SK-N-SH treated with all-trans-retinoic acid at 6 μM for 48 hours (cell line): ENCODE results near the gene LARP4B.

Experiments used
- ATAC-seq: fragments of 200-7000 bp; cut with Tn5 transposase; 3 replicates; pipeline ENCODE4 v1.9.1; 2020; ENCODE audit warnings: mild to moderate bottlenecking, moderate library complexity
- ARNTL ChIP-seq: fragments of 450-650 bp; formaldehyde crosslinking; IDR thresholded peaks from 2 replicates; pipeline ENCODE4 v1.5.0; 2020; ENCODE audit warnings: low read depth, mild to moderate bottlenecking, moderate library complexity, borderline replicate concordance
- CSDC2 ChIP-seq: fragments of 250-450 bp; sonication (Bioruptor Pico); IDR thresholded peaks from 2 replicates; pipeline ENCODE4 v1.5.0; 2020; ENCODE audit warnings: mild to moderate bottlenecking, moderate library complexity
- ESRRG ChIP-seq: fragments of 250-450 bp; sonication (Bioruptor Pico); IDR thresholded peaks from 2 replicates; pipeline ENCODE4 v1.6.1; 2021; ENCODE audit warnings: mild to moderate bottlenecking
- GLIS3 ChIP-seq: fragments of 250-450 bp; sonication (Bioruptor Pico); IDR thresholded peaks from 2 replicates; pipeline ENCODE4 v1.5.0; 2020; ENCODE audit warnings: mild to moderate bottlenecking, moderate library complexity
- ISL1 ChIP-seq: fragments of 250-450 bp; sonication (Bioruptor Pico); IDR thresholded peaks from 2 replicates; pipeline ENCODE4 v2.1.2; 2022; ENCODE audit warnings: mild to moderate bottlenecking, moderate library complexity
- PPARA ChIP-seq: fragments of 250-450 bp; sonication (Bioruptor Pico); IDR thresholded peaks from 2 replicates; pipeline ENCODE4 v1.5.0; 2020; ENCODE audit warnings: mild to moderate bottlenecking, borderline replicate concordance
- RARB ChIP-seq: fragments of 250-450 bp; sonication (Bioruptor Pico); IDR thresholded peaks from 2 replicates; pipeline ENCODE4 v1.8.0; 2021; ENCODE audit warnings: mild to moderate bottlenecking, moderate library complexity
- TCF4 ChIP-seq: fragments of 250-450 bp; sonication (Bioruptor Pico); IDR thresholded peaks from 2 replicates; pipeline ENCODE4 v1.8.0; 2021; ENCODE audit warnings: mild to moderate bottlenecking, moderate library complexity, borderline replicate concordance
- TOX ChIP-seq: fragments of 250-450 bp; sonication (Bioruptor Pico); IDR thresholded peaks from 2 replicates; pipeline ENCODE4 v1.8.0; 2021; ENCODE audit warnings: mild to moderate bottlenecking, moderate library complexity, borderline replicate concordance
- ZC3H10 ChIP-seq: fragments of 250-450 bp; sonication (Bioruptor Pico); IDR thresholded peaks from 2 replicates; pipeline ENCODE4 v1.5.1; 2021; ENCODE audit warnings: mild to moderate bottlenecking, moderate library complexity
- ZFP3 ChIP-seq: fragments of 250-450 bp; sonication (Bioruptor Pico); IDR thresholded peaks from 2 replicates; pipeline ENCODE4 v1.5.0; 2020; ENCODE audit warnings: mild to moderate bottlenecking, moderate library complexity
- ZFP30 ChIP-seq: fragments of 450-650 bp; formaldehyde crosslinking; IDR thresholded peaks from 2 replicates; pipeline ENCODE4 v1.5.0; 2022; ENCODE audit warnings: mild to moderate bottlenecking, moderate library complexity
- ZNF565 ChIP-seq: fragments of 450-650 bp; formaldehyde crosslinking; conservative IDR thresholded peaks from 2 replicates; pipeline ENCODE4 v1.5.0; 2020; ENCODE audit warnings: low read depth, mild to moderate bottlenecking, moderate library complexity
- ZNF70 ChIP-seq: fragments of 450-650 bp; formaldehyde crosslinking; IDR thresholded peaks from 2 replicates; pipeline ENCODE4 v1.5.0; 2020; ENCODE audit warnings: mild to moderate bottlenecking, moderate library complexity
- ZNF8 ChIP-seq: fragments of 450-650 bp; formaldehyde crosslinking; IDR thresholded peaks from 2 replicates; pipeline ENCODE4 v1.5.0; 2020; ENCODE audit warnings: mild to moderate bottlenecking, moderate library complexity
- TF ChIP-seq, protein P1 (sequence below): fragments of 250-450 bp; sonication (Bioruptor Pico); IDR thresholded peaks from 2 replicates; pipeline ENCODE4 v1.5.1; 2021; ENCODE audit warnings: mild to moderate bottlenecking, moderate library complexity
- TF ChIP-seq, protein P2 (sequence below): fragments of 250-450 bp; sonication (Bioruptor Pico); IDR thresholded peaks from 2 replicates; pipeline ENCODE4 v1.8.0; 2021; ENCODE audit warnings: low read depth, mild to moderate bottlenecking, moderate library complexity, borderline replicate concordance
- TF ChIP-seq, protein P3 (sequence below): fragments of 250-450 bp; sonication (Bioruptor Pico); IDR thresholded peaks from 2 replicates; pipeline ENCODE4 v1.8.0; 2020; ENCODE audit warnings: mild to moderate bottlenecking, moderate library complexity, borderline replicate concordance
- TF ChIP-seq, protein P4 (sequence below): fragments of 250-450 bp; sonication (Bioruptor Pico); IDR thresholded peaks from 2 replicates; pipeline ENCODE4 v1.5.0; 2020; ENCODE audit warnings: mild to moderate bottlenecking, moderate library complexity

The LARP4B gene

DNA sequence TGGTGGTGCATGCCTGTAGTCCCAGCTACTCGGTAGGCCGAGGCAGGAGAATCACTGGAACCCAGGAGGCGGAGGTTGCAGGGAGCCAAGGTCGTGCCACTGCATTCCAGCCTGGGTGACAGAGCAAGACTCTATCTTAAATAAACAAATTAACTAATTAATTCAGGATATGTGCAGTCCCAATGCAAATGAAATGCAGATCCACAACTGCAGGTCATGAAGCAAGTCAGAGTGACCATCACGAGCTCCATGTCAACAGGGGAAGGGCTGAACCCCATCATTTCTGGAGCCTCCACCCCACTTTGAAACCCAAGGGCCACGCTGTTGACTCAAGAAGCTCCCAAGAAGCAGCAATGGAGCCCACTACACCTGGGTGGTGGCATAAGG lies 115.4 kb downstream of the LARP4B start:
- no peak for ATAC-seq
- TF ChIP-seq, protein P1, sequence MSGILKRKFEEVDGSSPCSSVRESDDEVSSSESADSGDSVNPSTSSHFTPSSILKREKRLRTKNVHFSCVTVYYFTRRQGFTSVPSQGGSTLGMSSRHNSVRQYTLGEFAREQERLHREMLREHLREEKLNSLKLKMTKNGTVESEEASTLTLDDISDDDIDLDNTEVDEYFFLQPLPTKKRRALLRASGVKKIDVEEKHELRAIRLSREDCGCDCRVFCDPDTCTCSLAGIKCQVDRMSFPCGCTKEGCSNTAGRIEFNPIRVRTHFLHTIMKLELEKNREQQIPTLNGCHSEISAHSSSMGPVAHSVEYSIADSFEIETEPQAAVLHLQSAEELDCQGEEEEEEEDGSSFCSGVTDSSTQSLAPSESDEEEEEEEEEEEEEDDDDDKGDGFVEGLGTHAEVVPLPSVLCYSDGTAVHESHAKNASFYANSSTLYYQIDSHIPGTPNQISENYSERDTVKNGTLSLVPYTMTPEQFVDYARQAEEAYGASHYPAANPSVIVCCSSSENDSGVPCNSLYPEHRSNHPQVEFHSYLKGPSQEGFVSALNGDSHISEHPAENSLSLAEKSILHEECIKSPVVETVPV (CRISPR knock-in tag), result no peak
- TF ChIP-seq, protein P2, sequence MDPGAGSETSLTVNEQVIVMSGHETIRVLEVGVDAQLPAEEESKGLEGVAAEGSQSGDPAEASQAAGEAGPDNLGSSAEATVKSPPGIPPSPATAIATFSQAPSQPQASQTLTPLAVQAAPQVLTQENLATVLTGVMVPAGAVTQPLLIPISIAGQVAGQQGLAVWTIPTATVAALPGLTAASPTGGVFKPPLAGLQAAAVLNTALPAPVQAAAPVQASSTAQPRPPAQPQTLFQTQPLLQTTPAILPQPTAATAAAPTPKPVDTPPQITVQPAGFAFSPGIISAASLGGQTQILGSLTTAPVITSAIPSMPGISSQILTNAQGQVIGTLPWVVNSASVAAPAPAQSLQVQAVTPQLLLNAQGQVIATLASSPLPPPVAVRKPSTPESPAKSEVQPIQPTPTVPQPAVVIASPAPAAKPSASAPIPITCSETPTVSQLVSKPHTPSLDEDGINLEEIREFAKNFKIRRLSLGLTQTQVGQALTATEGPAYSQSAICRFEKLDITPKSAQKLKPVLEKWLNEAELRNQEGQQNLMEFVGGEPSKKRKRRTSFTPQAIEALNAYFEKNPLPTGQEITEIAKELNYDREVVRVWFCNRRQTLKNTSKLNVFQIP (CRISPR knock-in tag), result no peak
- TF ChIP-seq ZNF565 (CRISPR knock-in tag) (no peak), RARB (CRISPR knock-in tag) (no peak), TCF4 (CRISPR knock-in tag) (no peak), ESRRG (CRISPR knock-in tag) (no peak), ZFP30 (CRISPR knock-in tag) (no peak)
- TF ChIP-seq, protein P3, sequence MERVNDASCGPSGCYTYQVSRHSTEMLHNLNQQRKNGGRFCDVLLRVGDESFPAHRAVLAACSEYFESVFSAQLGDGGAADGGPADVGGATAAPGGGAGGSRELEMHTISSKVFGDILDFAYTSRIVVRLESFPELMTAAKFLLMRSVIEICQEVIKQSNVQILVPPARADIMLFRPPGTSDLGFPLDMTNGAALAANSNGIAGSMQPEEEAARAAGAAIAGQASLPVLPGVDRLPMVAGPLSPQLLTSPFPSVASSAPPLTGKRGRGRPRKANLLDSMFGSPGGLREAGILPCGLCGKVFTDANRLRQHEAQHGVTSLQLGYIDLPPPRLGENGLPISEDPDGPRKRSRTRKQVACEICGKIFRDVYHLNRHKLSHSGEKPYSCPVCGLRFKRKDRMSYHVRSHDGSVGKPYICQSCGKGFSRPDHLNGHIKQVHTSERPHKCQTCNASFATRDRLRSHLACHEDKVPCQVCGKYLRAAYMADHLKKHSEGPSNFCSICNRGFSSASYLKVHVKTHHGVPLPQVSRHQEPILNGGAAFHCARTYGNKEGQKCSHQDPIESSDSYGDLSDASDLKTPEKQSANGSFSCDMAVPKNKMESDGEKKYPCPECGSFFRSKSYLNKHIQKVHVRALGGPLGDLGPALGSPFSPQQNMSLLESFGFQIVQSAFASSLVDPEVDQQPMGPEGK (CRISPR knock-in tag), result no peak

DNA sequence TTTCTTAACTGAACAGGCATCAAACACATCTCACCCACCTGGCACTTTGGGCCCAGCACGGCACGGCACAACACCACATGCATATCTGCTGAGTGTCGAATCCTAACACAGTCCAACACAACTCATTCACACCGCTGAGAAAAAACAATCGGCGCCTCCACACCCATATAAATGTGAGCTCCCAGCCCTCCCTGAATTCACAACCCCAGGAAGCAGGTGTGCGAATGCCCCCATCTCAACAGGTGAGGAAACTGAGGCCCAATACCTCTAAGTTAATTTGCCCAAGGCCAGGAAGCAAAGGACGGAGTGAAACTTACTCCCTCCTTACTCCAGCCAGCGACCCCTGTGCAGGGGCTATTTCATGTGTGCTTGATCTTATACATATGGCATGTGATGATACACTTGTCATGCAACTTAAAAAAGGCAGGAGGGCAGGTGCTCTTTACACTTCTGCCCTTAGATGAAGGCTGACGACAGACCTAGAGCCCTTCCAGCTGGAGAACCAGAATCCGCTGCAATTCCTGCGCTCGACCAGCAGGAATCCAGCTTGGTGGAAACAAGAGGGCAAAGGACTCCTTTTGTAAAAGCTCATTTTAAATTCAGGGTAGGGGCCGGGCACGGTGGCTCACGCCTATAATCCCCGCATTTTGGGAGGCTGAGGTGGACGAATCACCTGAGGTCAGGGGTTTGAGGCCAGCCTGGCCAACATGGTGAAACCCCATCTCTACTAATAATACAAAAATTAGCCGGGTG lies 116.0 kb downstream of the LARP4B start:
- TF ChIP-seq ISL1 (CRISPR knock-in tag), result no peak
- TF ChIP-seq ZNF8 (CRISPR knock-in tag), result no peak
- no peak for TF ChIP-seq CSDC2 (CRISPR knock-in tag)
- no peak for TF ChIP-seq ESRRG (CRISPR knock-in tag)
- TF ChIP-seq ZFP30 (CRISPR knock-in tag), result no peak
- TF ChIP-seq, protein P4, sequence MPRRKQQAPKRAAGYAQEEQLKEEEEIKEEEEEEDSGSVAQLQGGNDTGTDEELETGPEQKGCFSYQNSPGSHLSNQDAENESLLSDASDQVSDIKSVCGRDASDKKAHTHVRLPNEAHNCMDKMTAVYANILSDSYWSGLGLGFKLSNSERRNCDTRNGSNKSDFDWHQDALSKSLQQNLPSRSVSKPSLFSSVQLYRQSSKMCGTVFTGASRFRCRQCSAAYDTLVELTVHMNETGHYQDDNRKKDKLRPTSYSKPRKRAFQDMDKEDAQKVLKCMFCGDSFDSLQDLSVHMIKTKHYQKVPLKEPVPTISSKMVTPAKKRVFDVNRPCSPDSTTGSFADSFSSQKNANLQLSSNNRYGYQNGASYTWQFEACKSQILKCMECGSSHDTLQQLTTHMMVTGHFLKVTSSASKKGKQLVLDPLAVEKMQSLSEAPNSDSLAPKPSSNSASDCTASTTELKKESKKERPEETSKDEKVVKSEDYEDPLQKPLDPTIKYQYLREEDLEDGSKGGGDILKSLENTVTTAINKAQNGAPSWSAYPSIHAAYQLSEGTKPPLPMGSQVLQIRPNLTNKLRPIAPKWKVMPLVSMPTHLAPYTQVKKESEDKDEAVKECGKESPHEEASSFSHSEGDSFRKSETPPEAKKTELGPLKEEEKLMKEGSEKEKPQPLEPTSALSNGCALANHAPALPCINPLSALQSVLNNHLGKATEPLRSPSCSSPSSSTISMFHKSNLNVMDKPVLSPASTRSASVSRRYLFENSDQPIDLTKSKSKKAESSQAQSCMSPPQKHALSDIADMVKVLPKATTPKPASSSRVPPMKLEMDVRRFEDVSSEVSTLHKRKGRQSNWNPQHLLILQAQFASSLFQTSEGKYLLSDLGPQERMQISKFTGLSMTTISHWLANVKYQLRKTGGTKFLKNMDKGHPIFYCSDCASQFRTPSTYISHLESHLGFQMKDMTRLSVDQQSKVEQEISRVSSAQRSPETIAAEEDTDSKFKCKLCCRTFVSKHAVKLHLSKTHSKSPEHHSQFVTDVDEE, result no peak
- TF ChIP-seq ARNTL (CRISPR knock-in tag), result no peak
- TF ChIP-seq ZC3H10, result no peak
- no peak for TF ChIP-seq ZNF565 (CRISPR knock-in tag)
- no peak for TF ChIP-seq ZFP3 (CRISPR knock-in tag)
- TF ChIP-seq PPARA (CRISPR knock-in tag), result no peak
- no peak for TF ChIP-seq GLIS3
- TF ChIP-seq, protein P2 (CRISPR knock-in tag), result no peak
- TF ChIP-seq RARB (CRISPR knock-in tag), result no peak
- no peak for TF ChIP-seq ZNF70 (CRISPR knock-in tag)
- no peak for ATAC-seq

DNA sequence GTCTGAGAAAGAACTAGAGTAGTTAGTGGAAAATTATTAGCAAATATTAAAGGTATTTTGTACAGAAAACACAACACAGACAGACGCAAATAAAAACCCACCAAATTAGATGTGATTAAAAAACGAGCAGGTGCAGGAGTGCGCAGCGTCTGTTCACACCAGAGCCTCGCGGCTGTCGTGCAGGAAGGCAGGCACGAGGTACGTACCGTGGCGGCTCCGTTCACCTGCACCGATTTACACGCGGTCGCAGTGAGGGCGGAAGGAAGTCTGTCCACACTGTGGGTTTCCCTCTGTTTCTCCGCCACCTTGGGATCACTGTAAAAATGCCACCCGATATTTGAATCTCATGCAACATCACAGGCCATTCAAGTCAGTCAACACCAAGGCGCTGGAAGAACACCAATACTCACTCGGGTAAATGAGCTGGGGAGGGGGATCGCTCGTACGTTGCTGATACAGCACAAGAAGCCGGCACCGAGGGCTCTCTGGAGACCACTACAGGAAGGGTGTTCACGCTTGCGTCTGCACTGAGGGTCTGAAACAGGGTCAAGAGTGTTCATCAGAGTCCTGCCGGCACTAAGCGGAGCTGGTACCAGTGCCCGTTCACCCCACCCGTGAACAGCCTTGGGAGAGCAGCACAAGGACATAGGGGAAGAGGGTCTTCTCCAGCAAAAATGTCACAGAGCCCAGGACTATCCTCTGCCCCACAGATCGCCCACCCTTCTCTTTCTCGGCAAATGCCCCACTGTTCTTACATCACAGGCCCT lies 116.8 kb downstream of the LARP4B start:
- ATAC-seq, result no peak
- TF ChIP-seq ESRRG (CRISPR knock-in tag) (no peak), PPARA (CRISPR knock-in tag) (no peak), TCF4 (CRISPR knock-in tag) (no peak), ZNF70 (CRISPR knock-in tag) (no peak), ISL1 (CRISPR knock-in tag) (no peak), TOX (CRISPR knock-in tag) (no peak), RARB (CRISPR knock-in tag) (no peak), ZFP30 (CRISPR knock-in tag) (no peak)
- TF ChIP-seq, protein P2 (CRISPR knock-in tag), result no peak
